HG02970 (cell line): ENCODE data around the gene TTC7B.

Experiments
- ATAC-seq: cut with Tn5 transposase; IDR thresholded peaks from one replicate; pipeline ENCODE4 v1.9.1; 2021; ENCODE audit warnings: mild to moderate bottlenecking, moderate library complexity, moderate number of reproducible peaks; ENCODE audit not compliant: unreplicated experiment, low FRiP score

TTC7B gene

DNA sequence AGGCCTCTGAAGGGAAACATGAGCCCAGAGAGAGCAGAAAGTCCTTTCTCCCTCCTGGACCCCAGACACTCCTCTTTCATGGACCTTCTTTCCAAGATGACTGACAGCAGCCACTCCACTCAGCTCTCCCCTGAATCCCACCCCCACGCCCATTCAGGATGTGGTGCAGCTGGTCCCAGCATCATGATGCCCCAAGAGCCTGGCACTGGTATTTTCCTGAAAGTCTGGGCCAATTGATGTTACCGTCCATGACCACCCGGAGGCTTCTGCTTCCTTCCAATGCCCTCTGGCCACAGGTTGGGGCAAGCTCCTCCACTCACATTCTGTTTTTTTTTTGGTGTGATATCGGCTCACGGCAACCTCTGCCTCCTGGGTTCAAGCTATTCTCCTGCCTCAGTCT lies 306.8 kb downstream of the TTC7B start:
- ATAC-seq, result no peak

DNA sequence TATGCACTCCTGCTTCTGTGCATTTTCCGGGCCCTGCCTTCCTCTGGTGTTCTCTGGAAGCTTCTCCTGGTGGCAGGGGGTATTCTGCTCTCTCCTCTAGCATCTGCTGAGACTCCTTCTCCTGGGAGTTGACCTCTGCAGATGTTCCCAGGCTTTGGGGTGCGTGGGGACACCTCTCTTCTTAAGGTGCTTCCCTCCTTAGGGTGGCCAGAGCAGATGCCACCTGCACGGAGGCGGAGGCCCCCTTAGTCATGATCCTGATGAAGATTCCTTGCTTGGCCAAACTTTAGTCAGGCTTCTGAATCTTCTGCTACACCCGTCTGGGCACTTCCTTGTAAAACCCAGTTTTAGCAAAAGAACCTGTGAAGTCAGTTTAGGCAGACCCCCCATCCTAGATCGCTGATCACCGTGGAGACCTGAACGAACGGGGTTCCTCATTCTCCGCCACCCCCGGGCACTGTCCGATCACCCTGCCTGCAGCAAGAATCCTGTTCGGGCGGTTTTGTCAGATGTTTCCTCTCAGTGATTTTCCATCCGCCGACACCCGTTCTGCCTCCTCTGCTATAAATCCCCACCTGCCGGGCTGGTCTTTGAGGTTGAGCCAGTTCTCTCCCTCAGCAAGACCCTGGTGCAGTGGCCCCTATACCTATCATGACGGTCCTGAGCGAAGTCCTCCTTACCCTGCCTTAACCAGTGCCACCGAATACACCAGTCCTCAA lies 307.5 kb downstream of the TTC7B start:
- no peak for ATAC-seq

DNA sequence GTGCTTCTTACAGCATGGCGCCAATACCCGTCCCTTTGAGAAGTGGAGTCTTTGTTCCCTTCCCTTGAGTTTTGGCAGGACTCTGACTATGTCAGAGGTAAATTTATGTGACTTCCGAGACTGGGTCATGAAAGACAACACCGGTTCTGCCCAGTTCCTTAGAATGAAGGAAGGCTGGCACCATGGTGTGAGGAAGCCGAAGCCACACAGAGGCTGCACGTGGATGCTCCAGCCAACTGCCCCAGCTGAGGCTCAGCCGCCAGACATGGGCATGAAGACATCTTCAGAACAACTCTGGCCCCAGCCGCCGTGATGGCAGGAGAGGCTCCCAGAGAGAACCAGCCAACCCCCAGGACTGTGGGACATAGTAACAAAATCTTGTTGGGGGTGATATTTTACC lies 308.2 kb downstream of the TTC7B start:
- ATAC-seq, result no peak

DNA sequence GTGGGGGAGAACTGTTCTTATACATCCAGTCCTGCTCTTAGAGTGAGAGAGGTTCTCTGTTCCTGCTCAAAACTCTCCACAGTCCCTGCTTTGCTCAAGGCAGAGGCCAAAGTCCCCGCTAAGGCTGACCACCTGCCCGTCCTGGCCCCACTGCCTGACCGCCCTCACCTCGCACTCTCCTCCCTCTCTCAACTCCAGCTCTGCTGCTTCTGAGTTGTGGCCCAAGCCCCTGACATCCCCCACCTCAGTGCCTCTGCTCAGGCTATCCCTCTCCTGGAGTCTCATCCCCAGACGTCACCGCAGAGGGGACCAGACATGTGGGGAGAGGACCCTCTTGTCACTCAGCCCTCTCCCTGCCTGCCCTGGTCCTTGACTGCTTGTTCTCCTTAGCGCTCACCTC lies 308.8 kb downstream of the TTC7B start:
- no peak for ATAC-seq

DNA sequence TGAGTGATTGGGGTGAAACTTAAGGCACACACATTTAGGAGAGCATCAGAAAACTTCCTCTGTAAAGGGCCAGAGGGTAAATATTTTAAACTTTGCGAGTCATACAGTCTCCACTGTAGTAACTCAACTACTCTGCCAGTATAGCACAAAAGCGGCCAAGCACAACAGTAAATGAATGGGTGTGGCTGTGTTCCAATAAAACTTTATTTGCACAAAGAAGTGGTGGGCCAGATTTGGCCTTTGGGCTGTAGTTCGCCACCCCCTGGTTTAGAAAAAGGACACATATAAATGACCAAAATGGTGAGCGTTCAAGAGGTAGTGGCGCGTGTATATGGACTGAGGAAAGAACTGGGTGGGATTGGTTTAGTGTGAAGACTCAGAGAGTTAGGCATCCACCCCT lies 309.5 kb downstream of the TTC7B start:
- no peak for ATAC-seq

DNA sequence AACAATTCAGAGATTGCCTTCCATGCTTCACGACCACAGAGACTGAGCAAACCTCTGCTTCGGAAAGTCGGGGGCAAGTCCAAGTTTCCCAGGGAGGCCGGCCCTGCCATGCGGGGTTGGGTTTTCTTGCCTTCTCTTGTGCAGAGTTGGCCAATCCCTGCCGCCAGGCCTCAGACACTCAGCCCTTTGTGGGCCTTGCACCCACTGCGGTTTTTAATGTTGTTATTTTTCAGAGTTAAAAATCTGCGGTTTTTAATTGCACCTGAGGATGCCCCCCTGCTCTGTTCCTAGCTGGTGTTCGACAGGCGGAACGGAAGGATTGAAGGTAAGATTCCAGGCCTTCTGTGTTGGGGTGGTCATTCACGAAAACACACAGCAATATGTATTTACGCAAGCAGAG lies 310.7 kb downstream of the TTC7B start:
- no peak for ATAC-seq

DNA sequence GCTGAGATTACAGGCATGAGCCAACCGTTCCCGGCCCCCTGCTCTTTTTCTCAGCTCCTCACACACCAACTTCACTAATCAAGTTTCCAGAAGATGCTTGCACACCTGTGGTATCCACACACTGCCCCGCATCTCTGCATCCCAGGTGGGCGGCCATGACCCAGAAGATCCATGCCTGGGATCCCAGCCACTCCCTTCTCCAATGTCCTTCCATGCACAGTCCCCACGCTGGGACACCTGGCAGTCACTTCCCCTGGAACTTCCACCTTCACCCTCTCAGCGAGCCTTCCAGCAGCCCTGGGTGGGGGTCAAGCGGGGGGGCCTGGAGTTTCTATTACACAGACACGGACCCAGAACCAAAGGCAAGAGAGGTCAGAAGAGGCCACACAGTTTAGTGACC lies 311.6 kb downstream of the TTC7B start:
- ATAC-seq, result no peak

DNA sequence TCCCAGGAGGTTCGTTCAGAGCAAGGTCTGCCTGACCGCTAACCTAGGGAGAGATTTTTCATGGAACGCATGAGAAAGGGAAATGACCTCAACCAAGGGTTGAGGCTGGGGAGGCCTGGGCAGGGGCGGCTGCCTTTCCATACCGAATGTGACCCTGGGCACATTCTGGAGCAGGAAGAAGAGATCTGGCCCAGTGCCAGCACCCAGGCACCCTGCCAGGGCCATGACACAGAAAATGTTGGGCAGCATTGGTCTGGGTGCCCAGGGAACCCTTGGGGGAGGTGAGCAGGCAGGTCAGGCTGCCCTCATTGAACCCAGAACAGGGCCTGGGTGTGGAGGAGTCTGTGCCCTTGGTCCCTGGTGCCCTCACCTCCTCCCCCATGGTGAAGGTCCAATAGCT lies 312.6 kb downstream of the TTC7B start:
- ATAC-seq, result no peak

DNA sequence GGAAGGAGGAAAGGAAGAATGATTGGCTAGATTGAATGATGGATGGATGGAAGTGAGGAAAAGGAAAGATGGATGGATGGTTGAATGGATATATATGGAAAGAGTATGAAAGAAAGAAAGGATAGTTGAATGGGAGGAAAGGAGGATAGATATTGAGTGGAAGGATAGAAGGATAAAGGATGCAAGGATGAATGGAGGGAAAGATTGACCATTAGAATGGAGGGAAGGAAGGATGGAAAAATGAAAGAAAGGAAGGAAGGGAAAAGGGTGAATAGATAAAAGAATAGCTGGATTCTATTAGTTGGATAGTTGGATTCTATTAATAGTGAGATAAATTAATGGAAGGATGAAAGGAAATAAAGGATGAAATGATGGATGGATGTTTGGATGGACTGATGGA lies 313.5 kb downstream of the TTC7B start:
- no peak for ATAC-seq

DNA sequence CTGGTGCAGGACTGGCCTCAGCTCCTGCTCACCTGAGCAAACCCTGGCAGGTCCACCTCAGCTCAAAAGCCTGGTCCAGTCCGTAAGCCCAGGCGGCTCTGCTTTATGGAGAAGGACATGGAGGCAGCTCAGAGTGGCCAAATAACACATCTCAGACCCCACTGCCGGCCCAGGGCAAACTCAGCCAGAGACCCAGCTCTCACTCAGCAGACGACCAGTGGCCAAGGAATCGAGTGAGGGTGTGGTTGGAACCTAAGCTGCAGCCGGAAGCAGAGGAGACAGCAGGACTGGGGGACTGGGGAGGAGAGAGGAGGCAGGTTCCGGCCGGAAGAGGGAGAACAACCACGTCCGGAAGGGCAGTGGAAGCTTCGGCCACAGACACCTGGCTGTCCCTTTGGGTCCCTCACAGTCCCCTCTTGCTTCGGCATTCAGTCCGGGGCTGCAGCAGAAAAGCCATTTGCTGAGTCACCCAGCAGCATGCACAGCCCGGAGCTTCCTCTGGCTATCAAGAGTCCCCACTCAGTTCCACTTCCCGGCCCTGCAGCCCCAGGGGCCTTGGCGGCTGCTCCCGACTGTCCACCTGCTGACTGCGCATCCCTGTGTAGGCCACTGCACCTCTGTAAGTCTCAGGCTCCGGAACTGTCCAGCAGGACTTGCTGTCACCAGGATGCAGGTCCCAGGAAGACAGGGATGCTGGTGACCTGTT lies 315.4 kb downstream of the TTC7B start:
- ATAC-seq, result no peak

DNA sequence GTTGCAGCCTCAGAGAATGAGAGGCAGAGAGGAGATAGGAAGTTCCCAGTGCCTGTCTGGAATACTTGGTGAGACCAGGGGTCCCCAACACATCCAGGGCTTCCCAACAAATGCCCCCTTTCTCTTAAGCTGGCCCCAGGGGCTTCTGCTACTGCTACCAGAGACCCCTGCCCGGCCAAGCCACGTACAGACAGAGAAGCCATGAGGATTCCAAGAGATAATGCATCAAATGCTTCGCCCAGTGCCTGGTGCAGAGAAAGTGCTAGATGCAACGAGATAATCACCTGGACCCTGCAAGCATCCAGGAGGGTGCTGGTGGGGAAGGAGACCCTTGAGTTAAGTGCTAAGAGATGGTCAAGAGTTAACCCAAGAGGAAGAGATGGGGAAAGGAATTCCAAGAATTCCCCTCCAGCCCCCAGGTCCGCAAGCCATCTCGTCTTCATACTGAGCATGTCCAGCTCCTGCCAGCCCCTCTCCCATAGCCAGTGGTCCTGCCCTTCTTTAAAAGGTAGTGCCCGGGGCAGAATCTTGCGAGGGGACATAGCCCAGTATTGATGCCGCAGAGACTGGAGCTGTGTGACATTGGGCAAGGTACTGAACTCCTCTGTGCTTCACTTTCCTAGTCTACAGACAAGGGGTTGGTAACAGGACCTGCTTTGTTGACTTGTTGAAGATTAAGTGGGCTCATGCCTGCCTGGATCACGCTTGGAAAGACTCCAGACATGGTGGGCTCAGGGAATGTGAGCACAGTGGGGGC lies 316.1 kb downstream of the TTC7B start:
- no peak for ATAC-seq

DNA sequence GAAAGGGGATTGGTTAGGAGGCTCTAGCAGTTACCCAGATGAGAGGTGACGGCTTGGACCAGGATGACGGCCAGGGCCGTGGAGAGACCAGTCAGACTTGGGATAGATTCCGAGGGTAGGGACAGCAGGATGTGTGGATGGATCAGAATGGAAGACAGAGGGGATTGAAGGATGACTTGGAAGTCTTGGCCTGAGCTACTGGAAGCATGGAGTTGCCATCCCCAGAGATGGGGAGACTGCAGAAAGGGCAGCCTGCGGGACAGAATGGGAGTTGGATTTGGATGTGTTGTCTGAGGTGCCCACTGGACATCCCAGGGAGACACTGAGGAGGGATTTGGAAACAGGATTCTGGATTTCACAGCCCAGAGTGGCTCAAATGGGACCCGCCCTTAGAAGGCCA lies 317.1 kb downstream of the TTC7B start:
- no peak for ATAC-seq

DNA sequence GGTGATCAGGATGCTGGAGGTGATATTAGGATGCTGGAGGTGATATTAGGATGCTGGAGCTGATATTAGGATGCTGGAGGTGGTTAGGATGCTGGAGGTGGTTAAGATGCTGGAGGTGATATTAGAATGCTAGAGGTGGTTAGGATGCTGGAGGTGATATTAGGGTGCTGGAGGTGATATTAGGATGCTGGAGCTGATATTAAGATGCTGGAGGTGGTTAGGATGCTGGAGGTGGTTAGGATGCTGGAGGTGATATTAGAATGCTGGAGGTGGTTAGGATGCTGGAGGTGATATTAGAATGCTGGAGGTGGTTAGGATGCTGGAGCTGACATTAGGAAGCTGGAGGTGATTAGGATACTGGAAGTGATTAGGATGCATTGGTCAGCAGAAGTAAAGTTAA lies 318.0 kb downstream of the TTC7B start:
- ATAC-seq, result no peak

DNA sequence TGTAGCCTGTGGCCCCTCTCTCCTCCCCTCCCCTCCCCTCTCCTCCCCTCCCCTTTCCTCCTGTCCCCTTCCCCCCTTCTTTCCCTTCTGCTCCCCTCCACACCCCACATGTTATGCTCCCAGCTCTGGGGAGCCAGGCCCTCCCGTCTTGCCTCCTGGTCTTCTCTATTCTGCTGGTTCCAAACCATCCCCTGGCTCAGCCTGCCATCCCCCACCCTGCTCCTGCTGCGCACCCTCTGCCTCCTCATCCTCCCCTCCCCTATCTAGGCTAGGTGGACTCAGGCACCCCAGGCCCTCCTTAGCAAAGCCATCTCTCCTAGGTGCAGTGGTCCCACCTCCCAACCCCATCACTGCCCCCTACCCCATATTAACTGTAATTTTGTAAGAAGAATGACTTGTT lies 319.9 kb downstream of the TTC7B start:
- no peak for ATAC-seq

DNA sequence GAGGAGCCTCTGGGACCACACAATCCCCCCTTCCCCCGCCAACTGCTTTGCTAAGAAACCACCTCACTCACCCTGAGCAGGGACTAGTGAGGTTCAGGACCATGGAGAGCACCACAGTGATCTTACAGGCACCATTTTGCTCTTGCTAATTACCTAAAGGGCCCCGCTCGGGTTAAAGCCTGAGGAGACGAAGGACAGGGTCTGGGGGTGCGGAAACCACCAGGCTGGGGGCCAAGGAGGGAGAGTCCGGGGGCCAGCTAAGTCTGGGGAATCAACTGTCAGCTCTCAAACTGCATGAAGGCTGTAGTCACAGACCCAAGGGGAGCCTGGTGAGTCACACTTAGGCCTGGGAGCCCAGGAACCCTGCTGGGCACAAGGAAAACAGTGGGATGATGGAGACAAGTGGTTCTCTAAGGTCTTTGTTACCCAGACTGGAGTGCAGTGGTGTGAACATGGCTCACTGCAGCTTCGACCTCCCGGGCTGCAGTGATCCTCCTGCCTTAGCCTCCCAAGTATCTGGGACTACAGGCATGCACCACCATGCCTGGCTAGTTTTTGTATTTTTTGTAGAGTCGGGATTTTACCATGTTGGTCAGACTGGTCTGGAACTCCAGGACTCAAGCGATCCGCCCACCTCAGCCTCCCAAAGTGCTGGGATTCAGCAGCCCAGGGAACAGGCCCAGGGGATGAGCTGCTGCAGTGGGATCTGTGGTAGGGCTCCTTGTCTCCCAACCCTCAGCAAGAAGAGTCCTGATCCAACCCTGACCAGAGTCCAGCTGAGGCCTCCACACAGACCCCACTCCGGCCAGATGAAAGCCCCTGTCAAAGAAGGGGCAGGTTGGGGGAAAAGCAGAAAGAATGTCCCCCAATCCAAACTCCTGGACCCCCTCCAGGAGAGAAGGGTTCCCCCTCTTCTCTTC lies 320.6 kb downstream of the TTC7B start:
- no peak for ATAC-seq

DNA sequence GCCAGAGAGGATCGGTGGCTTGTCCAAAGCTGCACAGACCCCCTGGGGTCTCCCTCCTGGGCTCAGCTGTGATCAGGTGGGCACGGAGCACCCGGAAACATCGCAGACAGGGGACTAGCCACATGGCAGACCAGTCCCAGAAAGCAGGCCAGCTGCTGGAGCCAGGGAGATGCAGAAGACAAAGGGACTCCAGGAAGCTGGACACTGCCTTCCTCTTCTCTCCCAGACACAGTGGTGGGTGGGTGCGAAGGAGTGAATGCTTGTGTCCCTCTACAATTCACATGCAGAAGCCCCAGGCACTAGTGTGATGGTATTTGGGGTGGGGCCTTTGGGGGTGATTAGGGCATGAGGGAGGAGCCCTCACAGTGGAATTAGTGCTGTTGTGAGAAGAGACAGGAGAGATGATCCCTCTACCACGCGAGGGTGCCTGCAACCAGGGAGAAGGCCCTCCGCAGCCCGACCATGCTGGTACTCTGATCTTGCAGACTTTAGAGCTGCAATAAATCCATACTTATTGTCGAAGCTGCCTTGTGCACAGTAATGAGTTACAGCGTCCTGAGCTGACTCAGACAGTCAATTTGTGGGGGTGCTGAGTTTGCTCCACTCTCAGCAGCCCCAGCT lies 324.2 kb downstream of the TTC7B start:
- no peak for ATAC-seq

DNA sequence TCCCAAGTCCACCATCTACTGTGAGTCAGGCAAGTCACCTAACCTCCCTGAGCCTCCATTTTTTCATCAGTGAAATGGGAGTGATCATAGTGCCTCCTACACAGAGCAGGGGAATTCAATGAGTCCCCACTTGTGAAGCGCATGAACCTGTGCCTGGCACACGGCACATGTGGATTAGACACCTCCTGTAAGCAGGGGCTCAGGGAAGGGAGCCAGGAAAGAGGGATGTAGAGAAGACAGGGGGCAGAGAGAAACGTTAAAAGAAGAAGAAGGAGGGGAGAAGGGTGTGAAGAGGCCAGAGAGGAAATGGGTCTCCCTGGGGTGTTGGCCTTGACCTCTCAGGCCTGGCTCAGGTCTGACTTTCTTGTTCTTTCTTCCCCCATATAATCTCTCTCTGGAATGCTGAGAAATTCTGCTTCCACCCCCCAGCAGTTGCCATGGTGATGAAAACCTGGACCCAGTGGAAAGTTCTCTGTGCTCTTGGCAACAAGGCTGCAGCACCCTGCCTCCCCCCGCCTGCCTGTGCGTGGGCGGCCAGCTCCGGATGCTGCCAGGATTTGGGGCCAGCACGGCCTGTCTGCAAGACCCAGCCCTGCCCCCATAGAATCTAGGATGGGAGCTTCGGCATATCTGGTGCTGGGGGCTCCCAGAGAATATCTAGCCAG lies 324.9 kb downstream of the TTC7B start:
- ATAC-seq, result no peak

DNA sequence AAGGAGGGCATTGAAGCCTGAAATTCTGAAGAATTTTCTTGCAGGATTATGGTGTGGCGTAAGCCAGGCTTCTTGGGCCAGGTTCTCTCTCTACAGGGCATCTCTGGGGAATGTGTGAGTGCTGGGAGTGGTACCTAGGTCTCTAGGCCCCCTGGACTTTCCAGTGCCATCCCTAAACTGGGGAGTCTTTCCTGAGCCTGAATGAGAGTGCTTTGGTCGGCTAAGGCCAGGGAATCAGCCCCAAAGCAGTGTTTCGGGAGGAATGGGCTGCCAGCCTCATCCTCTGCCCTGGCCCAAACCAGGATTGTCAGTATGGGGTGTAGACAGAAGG lies 325.5 kb downstream of the TTC7B start:
- ATAC-seq, result no peak

DNA sequence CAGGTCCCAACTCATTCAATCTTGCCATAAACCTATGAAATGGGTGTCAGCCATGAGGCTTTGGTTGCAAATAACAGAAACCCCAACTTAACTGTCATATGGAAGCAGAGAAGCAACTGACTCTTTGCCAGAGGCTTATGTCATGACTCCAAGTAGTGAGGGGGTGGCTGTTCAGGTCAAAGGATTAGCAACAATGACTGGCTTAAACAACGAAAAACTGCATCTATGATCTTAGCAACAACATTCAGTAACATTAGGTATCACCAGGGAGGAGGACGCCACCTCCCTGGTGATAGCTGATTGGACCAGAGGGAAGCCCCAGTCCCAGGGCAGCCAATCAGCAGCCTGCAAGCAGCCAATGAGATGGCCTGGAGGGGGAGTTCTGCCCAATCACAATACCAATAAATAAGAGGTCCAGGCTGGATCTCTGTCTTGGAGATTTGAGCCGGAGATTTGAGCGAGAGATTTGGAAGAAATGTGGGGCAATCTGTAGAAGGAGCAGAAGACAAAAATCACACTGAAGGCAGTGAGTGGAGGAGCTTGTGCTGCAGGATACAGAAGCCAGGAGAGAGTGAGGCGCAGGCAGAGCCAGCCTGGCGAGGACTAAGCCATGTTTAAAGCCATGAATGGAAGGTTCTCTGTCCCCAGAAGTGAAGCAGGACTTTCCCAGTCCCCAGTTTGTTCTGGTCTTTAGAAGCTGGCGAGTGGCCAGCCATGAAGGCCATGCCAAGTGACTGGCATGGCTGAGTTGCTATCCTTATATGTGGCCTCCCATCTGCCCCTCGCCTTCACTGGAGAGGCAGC lies 326.1 kb downstream of the TTC7B start:
- no peak for ATAC-seq
